ENCODE measurements around the gene CSF3R.
"Not testable (repeated sequence)": the region's sequence is repeated elsewhere in the genome, so short reads cannot be mapped to it uniquely, and the experiment has no call there.

Gene CSF3R

DNA sequence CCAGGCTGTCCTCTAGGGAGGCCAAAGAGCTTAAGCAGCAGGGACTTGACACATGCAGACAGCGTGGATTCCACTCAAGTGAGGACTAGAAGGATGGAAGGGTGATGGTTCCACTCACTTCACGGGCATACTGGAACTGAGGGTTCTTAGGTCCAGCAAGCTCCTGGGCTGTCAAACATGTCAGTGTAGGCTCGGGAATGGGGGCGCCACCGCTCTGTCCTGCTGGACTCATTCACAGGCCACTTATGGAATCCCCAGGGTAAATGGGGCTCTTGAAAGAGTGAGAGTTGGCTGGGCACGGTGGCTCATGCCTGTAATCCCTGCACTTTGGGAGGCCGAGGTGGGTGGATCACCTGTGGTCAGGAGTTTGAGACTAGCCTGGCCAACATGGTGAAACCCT, 27.7 kb upstream of the CSF3R start:
- TF ChIP-seq POLR2AphosphoS5 (IDR thresholded peaks at IDR 0.05; ENCODE audit: low read depth, low read length) (no peak), POLR2A (IDR thresholded peaks at IDR 0.05; ENCODE audit: low read depth, low read length) (no peak), TAF1 (IDR thresholded peaks at IDR 0.05; ENCODE audit: borderline replicate concordance, low read depth, low read length) (no peak)
- FAIRE-seq (no peak), DNase-seq (ENCODE audit: insufficient read length) (no peak)

DNA sequence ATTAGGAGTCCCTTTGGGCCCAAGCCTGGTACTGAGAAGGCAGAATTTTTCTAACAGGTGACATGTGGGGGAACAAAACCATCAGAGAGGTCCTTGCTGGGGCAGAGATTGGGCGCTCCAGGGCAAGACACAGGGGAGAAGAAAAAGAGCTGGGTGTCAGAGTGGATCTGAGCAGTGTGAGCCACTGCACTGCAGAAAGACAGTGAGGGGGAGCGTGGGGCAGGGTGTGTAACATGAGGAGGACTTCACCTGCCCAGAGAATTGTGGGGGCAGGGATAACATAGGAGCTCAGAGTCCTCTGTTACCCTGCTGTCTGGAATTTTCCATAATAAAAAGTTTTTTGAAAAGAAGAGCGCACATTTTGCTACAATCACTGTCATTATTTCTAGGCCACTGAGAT, 25.5 kb upstream of the CSF3R start:
- DNase-seq (ENCODE audit: insufficient read length): no peak
- no peak for FAIRE-seq
- no peak for TF ChIP-seq POLR2A (IDR thresholded peaks at IDR 0.05; ENCODE audit: low read depth, low read length)
- TF ChIP-seq TAF1 (IDR thresholded peaks at IDR 0.05; ENCODE audit: borderline replicate concordance, low read depth, low read length): no peak
- no peak for TF ChIP-seq POLR2AphosphoS5 (IDR thresholded peaks at IDR 0.05; ENCODE audit: low read depth, low read length)

GRCh38 chr1:36506276-36506920, 23.7 kb upstream of the CSF3R start:
- no peak for FAIRE-seq
- TF ChIP-seq POLR2AphosphoS5 (IDR thresholded peaks at IDR 0.05; ENCODE audit: low read depth, low read length) (no peak), POLR2A (IDR thresholded peaks at IDR 0.05; ENCODE audit: low read depth, low read length) (no peak), TAF1 (IDR thresholded peaks at IDR 0.05; ENCODE audit: borderline replicate concordance, low read depth, low read length) (no peak)

GRCh38 chr1:36503733-36504132, 21.0 kb upstream of the CSF3R start:
- no peak for DNase-seq (ENCODE audit: insufficient read length)
- TF ChIP-seq POLR2A (IDR thresholded peaks at IDR 0.05; ENCODE audit: low read depth, low read length): no peak
- TF ChIP-seq TAF1 (IDR thresholded peaks at IDR 0.05; ENCODE audit: borderline replicate concordance, low read depth, low read length): no peak
- no peak for TF ChIP-seq POLR2AphosphoS5 (IDR thresholded peaks at IDR 0.05; ENCODE audit: low read depth, low read length)
- FAIRE-seq: no peak

More at GRCh38 chr1:36506276-36506920, 23.7 kb upstream of the CSF3R start:
- DNase-seq (ENCODE audit: insufficient read length): no peak

GRCh38 chr1:36503159-36503558, 20.4 kb upstream of the CSF3R start:
- no peak for DNase-seq (ENCODE audit: insufficient read length)
- no peak for FAIRE-seq
- TF ChIP-seq POLR2A (IDR thresholded peaks at IDR 0.05; ENCODE audit: low read depth, low read length): no peak
- TF ChIP-seq POLR2AphosphoS5 (IDR thresholded peaks at IDR 0.05; ENCODE audit: low read depth, low read length): no peak
- no peak for TF ChIP-seq TAF1 (IDR thresholded peaks at IDR 0.05; ENCODE audit: borderline replicate concordance, low read depth, low read length)

DNA sequence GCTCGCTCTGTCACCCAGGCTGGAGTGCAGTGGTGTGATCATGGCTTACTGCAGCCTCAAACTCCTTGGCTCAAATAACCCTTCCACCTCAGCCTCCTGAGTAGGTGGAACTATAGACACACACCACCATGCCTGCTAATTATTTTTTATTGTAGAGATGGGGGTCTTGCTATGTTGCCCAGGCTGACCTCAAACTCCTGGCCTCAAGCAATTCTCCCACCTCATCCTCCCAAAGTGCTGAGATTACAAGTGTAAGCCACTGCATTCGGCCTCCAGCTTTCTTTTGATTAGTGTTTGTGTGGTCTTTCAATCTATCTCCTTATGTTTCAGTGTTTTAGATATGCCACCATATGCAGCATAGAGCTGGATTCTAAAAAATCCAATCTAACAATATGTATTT, 19.9 kb upstream of the CSF3R start:
- FAIRE-seq: no peak
- DNase-seq (ENCODE audit: insufficient read length): no peak
- TF ChIP-seq POLR2A (IDR thresholded peaks at IDR 0.05; ENCODE audit: low read depth, low read length) (no peak), POLR2AphosphoS5 (IDR thresholded peaks at IDR 0.05; ENCODE audit: low read depth, low read length) (no peak), TAF1 (IDR thresholded peaks at IDR 0.05; ENCODE audit: borderline replicate concordance, low read depth, low read length) (no peak)

DNA sequence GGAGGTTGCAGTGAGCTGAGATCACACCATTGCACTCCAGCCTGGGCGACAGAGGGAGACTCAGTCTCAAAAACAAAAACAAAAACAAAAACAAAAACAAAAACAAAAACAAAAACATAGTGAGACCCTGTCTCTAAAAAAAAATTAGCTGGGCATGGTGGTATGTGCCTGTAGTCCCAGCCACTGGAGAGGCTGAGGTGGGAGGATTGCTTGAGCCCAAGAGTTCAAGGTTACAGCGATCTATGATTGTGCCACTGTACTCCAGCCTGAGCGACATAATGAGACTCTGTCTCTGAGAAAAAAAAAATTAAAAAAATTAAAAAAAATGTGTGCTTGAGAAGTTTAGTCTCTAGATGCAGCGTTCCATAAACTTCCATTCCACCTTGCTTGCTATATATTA, 19.2 kb upstream of the CSF3R start:
- not testable (repeated sequence) for FAIRE-seq; DNase-seq (ENCODE audit: insufficient read length)

- no peak for DNase-seq (ENCODE audit: insufficient read length)
- FAIRE-seq: no peak
- TF ChIP-seq POLR2AphosphoS5 (IDR thresholded peaks at IDR 0.05; ENCODE audit: low read depth, low read length) (no peak), TAF1 (IDR thresholded peaks at IDR 0.05; ENCODE audit: borderline replicate concordance, low read depth, low read length) (no peak), POLR2A (IDR thresholded peaks at IDR 0.05; ENCODE audit: low read depth, low read length) (no peak)
Observed at GRCh38 chr1:36497207-36497606, 14.5 kb upstream of the CSF3R start.

GRCh38 chr1:36494971-36495370, 12.3 kb upstream of the CSF3R start:
- TF ChIP-seq POLR2A (IDR thresholded peaks at IDR 0.05; ENCODE audit: low read depth, low read length): no peak
- TF ChIP-seq POLR2AphosphoS5 (IDR thresholded peaks at IDR 0.05; ENCODE audit: low read depth, low read length): no peak
- no peak for TF ChIP-seq TAF1 (IDR thresholded peaks at IDR 0.05; ENCODE audit: borderline replicate concordance, low read depth, low read length)
- DNase-seq (ENCODE audit: insufficient read length) (no peak), FAIRE-seq (no peak)

GRCh38 chr1:36493524-36493923, 10.8 kb upstream of the CSF3R start:
- FAIRE-seq (no peak), DNase-seq (ENCODE audit: insufficient read length) (no peak)
- TF ChIP-seq POLR2A (IDR thresholded peaks at IDR 0.05; ENCODE audit: low read depth, low read length) (no peak), POLR2AphosphoS5 (IDR thresholded peaks at IDR 0.05; ENCODE audit: low read depth, low read length) (no peak), TAF1 (IDR thresholded peaks at IDR 0.05; ENCODE audit: borderline replicate concordance, low read depth, low read length) (no peak)

DNA sequence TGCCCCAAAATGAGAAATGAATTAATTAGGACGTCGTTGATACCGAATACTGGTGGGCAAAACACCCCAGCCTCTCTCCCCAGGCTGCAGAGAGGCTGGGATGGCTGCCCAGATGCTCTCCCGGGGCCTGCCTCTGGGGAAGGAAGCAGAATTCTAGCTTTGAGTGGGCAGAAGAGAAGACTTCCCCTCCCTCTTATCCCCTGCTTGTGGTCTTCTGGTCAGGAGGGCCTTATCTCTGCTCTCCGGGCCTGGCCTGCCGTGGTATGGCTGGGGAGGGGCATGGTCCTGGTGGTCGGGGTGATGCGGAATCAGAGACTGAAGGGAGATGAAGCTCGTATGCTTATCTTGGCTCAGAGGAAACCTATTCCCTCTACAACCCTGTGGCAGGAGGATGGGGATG, 9.8 kb upstream of the CSF3R start:
- FAIRE-seq (no peak), DNase-seq (ENCODE audit: insufficient read length) (no peak)
- TF ChIP-seq POLR2A (IDR thresholded peaks at IDR 0.05; ENCODE audit: low read depth, low read length): no peak
- TF ChIP-seq TAF1 (IDR thresholded peaks at IDR 0.05; ENCODE audit: borderline replicate concordance, low read depth, low read length): no peak
- no peak for TF ChIP-seq POLR2AphosphoS5 (IDR thresholded peaks at IDR 0.05; ENCODE audit: low read depth, low read length)

DNA sequence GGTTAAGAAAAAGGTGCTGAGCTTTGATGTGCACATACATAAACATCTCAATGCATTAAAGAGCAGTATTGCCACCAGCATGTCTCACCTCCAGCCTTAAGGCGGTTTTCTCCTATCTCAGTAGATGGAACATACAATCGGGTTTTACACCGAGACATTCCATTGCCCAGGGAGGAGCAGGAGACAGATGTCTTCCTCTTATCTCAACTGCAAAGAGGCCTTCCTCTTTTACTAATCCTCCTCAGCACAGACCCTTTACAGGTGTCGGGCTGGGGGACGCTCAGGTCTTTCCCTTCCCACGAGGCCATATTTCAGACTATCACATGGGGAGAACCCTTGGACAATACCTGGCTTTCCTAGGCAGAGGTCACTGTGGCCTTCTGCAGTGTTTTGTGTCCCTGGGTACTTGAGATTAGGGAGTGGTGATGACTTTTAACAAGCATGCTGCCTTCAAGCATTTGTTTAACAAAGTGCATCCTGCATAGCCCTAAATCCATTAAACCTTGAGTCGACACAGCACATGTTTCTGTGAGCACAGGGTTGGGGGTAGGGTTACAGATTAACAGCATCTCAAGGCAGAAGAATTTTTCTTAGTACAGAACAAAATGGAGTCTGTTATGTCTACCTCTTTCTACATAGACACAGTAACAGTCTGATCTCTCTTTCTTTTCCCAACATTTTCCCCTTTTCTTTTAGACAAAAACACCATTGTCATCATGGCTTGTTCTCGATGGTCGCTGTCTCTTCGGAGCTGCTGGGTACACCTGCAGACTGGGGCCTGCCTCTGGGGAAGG, 6.7 kb upstream of the CSF3R start:
- DNase-seq (ENCODE audit: insufficient read length); FAIRE-seq: not testable (repeated sequence)
